Esophagus squamous epithelium (tissue), 5 donors: ENCODE data around the gene CITED1. TPM values are rescaled to one million over a fixed set of nuclear protein-coding genes. Genes with fewer than 3 reads are reported as not detected.
A peak's percentile ranks its signal among the peaks of the same experiment; 100 is the strongest.

Experiments
- DNase-seq: peaks from one replicate; lab custom pipeline; 2025; lab: John Stamatoyannopoulos, UW
- H3K27ac ChIP-seq, 4 donors: fragments of 200-600 bp; sonication (generic); one replicate each; pipeline ENCODE4 v1.5.1; 2016 to 2019; ENCODE audit warnings: mild to moderate bottlenecking in 1 of 4
- H3K27me3 ChIP-seq, 4 donors: fragments of 200-600 bp; sonication (generic); 1 replicate in 3 of 4; 2 replicates in 1 of 4; pipeline versions ENCODE4 v1.5.1 to v1.6.0; 2017 to 2021; ENCODE audit warnings: antibody characterized with exemption in 1 of 4
- H3K36me3 ChIP-seq, 3 donors: fragments of 200-600 bp; sonication (generic); one replicate each; pipeline ENCODE4 v1.5.1; 2016 to 2019
- H3K4me1 ChIP-seq, 3 donors: fragments of 200-600 bp; sonication (generic); one replicate each; pipeline ENCODE4 v1.5.1; 2017 to 2019
- H3K4me3 ChIP-seq, 4 donors: fragments of 200-600 bp; sonication (generic); 1 replicate in 3 of 4; 2 replicates in 1 of 4; pipeline ENCODE4 v1.5.1; 2016 to 2019; ENCODE audit warnings: mild to moderate bottlenecking in 2 of 4, moderate library complexity in 1 of 4
- H3K9me3 ChIP-seq, 3 donors: fragments of 200-600 bp; sonication (generic); one replicate each; pipeline ENCODE4 v1.5.1; 2016 to 2019
- CTCF ChIP-seq, 6 experiments: fragments of 450-650 bp in 4 of 6; fragments of 200-600 bp in 2 of 6; sonication (generic) in 2 of 6; IDR thresholded peaks; one replicate each; pipeline ENCODE4 v1.5.1; 2016 to 2019; ENCODE audit warnings: antibody characterized with exemption in 6 of 6, mild to moderate bottlenecking in 4 of 6, moderate library complexity in 4 of 6
- POLR2A ChIP-seq, 4 donors: fragments of 450-650 bp; IDR thresholded peaks; one replicate each; pipeline ENCODE4 v1.6.1; 2017; ENCODE audit warnings: antibody characterized with exemption in 4 of 4, mild to moderate bottlenecking in 4 of 4, moderate library complexity in 3 of 4
- WGBS, 2 donors: methylation state at CpG; one replicate each; pipeline ENCODE4 v1.1.5; 2018; 5-methylcytosine and 5-hydroxymethylcytosine counted together
- intact Hi-C: fragments of 100-400 bp; cut with DNase I; formaldehyde crosslinking; loops from one replicate; pipeline ENCODE4 v1.15.0; 2022
- total RNA-seq, 4 donors: library from RNA; depleted of rRNA; stranded (reverse); fragments of >200 nt; gene quantifications; one replicate each; pipeline ENCODE4 v1.1.0, GENCODE V29; 2016
- donor health status: DM: yes; HTN: yes; CAD: no.

Gene CITED1
- not detected for total RNA-seq

- H3K27ac ChIP-seq: no peak within 1 kb of the TSS
- 0 to 34% methylated on average over 8 to 11 of the region's 68 CpGs for WGBS, 2 donors
- intact Hi-C loops: no loop called here
- H3K9me3 ChIP-seq: no peaks in the 10 kb centered on the region
- no peak for DNase-seq
- H3K4me3 ChIP-seq: peak within 1 kb of the TSS; percentile 34 to 67 (median 48)
- peaks cover 0 to 76% (median 31%) of the 10 kb centered on the region in 4 donors for H3K27me3 ChIP-seq
- TF ChIP-seq POLR2A (IDR thresholded peaks at IDR 0.05) (no peak), CTCF (IDR thresholded peaks at IDR 0.05) (no peak)
- peaks cover 20 to 44% (median 21%) of the 10 kb centered on the region in 3 donors for H3K4me1 ChIP-seq
- no peaks in the 10 kb centered on the region for H3K36me3 ChIP-seq
These were observed at the start of gene CITED1 for GRCh38 chrX:72305286-72306084. Gene CITED1, minus strand, starts transcription at chrX:72305914. Its CDS starts 3,045 bp downstream, at chrX:72302869.

DNA sequence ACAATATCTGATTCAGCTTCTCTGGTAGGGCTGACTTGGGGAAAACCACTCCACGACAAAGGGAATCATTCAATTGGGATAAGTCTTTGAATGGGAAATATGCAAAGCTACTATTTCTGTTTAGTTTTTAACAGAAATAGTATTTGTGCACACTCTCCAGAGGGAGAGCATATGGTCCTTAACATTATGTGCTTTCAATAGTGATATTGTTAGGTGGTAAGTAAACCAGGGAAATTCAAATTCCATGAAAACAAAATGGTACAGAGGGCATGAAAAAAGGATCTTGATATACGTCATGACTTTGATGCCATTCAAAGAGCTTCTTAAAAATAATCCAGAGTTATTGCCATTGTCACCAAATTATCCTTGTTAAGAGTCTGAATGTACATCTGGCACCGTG lies 47.1 kb upstream of the CITED1 start:
- DNase-seq: no peak
- Histone ChIP-seq H3K9me3 (no peaks in the 10 kb centered on the region), H3K4me1 (no peaks in the 10 kb centered on the region), H3K36me3 (peaks cover 0 to 26% (median 0%) of the 10 kb centered on the region in 3 donors), H3K4me3 (no peak overlapping the region), H3K27ac (no peak overlapping the region), H3K27me3 (no peaks in the 10 kb centered on the region)
- intact Hi-C loops: no loop called here
- TF ChIP-seq CTCF (IDR thresholded peaks at IDR 0.05) (no peak), POLR2A (IDR thresholded peaks at IDR 0.05) (no peak)
- 57 to 93% methylated on average over 3 of the region's 3 CpGs for WGBS, 2 donors

DNA sequence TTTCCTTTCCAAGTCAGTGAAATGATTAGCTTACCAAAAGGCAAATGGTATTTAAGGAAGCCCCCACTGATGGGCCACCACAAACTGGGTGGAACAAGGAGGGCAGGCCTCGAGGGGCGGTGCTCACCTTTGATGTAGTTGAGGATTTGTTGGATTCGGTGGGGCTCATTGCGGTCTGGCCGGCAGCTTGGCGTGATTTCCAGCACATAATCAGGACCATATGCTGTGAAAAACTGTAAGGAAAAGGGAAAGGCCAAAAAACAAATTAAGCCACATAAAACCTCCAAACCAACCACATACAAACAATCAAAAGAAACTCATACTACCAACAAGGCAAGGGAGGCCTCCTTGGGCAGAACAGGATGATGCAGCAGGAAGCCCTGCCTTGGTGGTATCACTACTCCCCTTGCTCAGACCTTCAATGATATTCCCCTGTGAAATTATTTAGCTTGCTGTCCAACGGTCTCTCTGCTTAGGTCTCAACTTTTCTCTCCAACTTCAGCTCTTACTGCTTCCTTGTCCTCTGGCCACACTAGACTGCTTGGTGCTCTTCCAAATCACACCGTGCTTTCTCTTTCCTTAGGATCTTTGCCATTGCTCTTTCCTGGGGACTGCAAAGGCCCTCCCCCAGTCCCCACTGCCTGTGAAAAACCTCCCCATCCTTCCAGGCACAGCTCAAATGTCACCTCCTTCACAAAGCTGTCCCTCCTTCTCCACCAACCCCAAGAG lies 46.1 kb upstream of the CITED1 start:
- WGBS, 2 donors: 59 to 63% methylated on average over 1 to 8 of the region's 8 CpGs

GRCh38 chrX:72349190-72349589 lies 43.5 kb upstream of the CITED1 start:
- Histone ChIP-seq H3K9me3 (no peaks in the 10 kb centered on the region), H3K4me1 (no peaks in the 10 kb centered on the region), H3K36me3 (peaks cover 0 to 26% (median 0%) of the 10 kb centered on the region in 3 donors), H3K27ac (no peak overlapping the region), H3K27me3 (no peaks in the 10 kb centered on the region), H3K4me3 (no peak overlapping the region)
- intact Hi-C loops: no loop called here
- TF ChIP-seq CTCF (IDR thresholded peaks at IDR 0.05) (no peak), POLR2A (IDR thresholded peaks at IDR 0.05) (no peak)
- no peak for DNase-seq
- WGBS, 2 donors: 40 to 64% methylated on average over 1 to 3 of the region's 3 CpGs

More for the DNA sequence above, 46.1 kb upstream of the CITED1 start:
- Histone ChIP-seq H3K4me1 (no peaks in the 10 kb centered on the region), H3K36me3 (peaks cover 0 to 26% (median 0%) of the 10 kb centered on the region in 3 donors), H3K27me3 (no peaks in the 10 kb centered on the region), H3K27ac (no peak overlapping the region), H3K4me3 (no peak overlapping the region), H3K9me3 (no peaks in the 10 kb centered on the region)
- intact Hi-C loops: no loop called here
- no peak for DNase-seq
- TF ChIP-seq CTCF (IDR thresholded peaks at IDR 0.05): no peak
- no peak for TF ChIP-seq POLR2A (IDR thresholded peaks at IDR 0.05)
